Spinal cord (tissue), 10 donors: ENCODE data around the gene DNAJC18. TPM values are rescaled to one million over a fixed set of nuclear protein-coding genes. Genes with fewer than 3 reads are reported as not detected.

Experiments
- DNase-seq, 6 donors: peaks; one replicate each; pipeline versions ENCODE4 v3.0.0 to v3.0.0-alpha.2; 2013 to 2015; ENCODE audit warnings: low spot score in 6 of 6, low read depth in 4 of 6
- H3K27ac ChIP-seq: one replicate; pipeline ENCODE4 v1.5.1; 2013; ENCODE audit warnings: low read depth, low read length, control low read depth
- H3K27me3 ChIP-seq: one replicate; pipeline ENCODE4 v1.6.1; 2013; ENCODE audit warnings: low read length; ENCODE audit not compliant: control insufficient read depth, insufficient read depth
- H3K36me3 ChIP-seq: one replicate; pipeline ENCODE4 v1.6.1; 2013; ENCODE audit warnings: low read length; ENCODE audit not compliant: control insufficient read depth, insufficient read depth
- H3K4me1 ChIP-seq: one replicate; pipeline ENCODE4 v1.6.1; 2013; ENCODE audit warnings: low read length; ENCODE audit not compliant: control insufficient read depth, insufficient read depth
- H3K4me3 ChIP-seq: one replicate; pipeline ENCODE4 v1.5.1; 2013; ENCODE audit warnings: low read depth, low read length, control low read depth
- H3K9me3 ChIP-seq: one replicate; pipeline ENCODE4 v1.6.1; 2013; ENCODE audit warnings: low read length; ENCODE audit not compliant: control insufficient read depth, insufficient read depth
- WGBS: methylation state at CpG from one replicate; pipeline ENCODE4 v1.1.5; 2013; ENCODE audit warnings: missing lambda C conversion rate; ENCODE audit not compliant: insufficient coverage; 5-methylcytosine and 5-hydroxymethylcytosine counted together
- polyA plus RNA-seq, 2 donors: library from polyadenylated mRNA; unstranded; fragments of 120-200 nt; gene quantifications; one replicate each; pipeline ENCODE4 v1.2.1, GENCODE V29; 2013; ENCODE audit not compliant: insufficient read length in 2 of 2
- total RNA-seq, 2 donors: library from RNA; depleted of rRNA in 1 of 2; stranded (reverse); fragments of 120-200 nt in 1 of 2; fragments of >200 nt in 1 of 2; gene quantifications; one replicate each; pipeline versions ENCODE4 v1.2.3 to v1.2.4, GENCODE V29; 2013 to 2014
- donor health status: healthy.

The DNAJC18 gene
- total and polyA plus RNA-seq, 4 donors, result 26.6 to 49.9 (median 39.9) TPM

DNA sequence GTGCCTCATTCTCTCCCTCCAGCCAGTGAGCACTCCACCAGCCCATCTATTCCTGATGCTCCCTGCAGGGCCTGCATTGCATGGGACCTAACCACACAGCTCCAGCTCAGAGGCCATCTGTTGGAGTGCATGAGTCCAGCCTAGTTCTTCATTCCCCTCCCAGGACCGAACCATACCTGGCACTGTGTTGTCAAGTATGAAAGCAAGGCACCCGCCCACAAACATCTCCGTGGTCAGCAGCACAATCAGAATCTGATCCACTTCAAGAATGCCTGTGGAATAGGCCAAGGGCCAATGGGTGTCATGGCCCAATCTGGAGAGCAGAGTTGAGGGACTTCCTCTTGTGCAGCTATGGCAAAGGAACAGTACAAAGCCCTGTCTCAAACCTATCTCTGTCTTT is 62.1 kb downstream of the DNAJC18 start:
- peaks cover 30% of the 10 kb centered on the region for H3K36me3 ChIP-seq
- DNase-seq, result no peak
- 96% methylated on average over 3 of the region's 3 CpGs for WGBS
- H3K27ac ChIP-seq, result no peak overlapping the region
- peaks cover 4% of the 10 kb centered on the region for H3K4me1 ChIP-seq
- H3K4me3 ChIP-seq, result no peak overlapping the region
- no peaks in the 10 kb centered on the region for H3K9me3 ChIP-seq
- no peaks in the 10 kb centered on the region for H3K27me3 ChIP-seq

DNA sequence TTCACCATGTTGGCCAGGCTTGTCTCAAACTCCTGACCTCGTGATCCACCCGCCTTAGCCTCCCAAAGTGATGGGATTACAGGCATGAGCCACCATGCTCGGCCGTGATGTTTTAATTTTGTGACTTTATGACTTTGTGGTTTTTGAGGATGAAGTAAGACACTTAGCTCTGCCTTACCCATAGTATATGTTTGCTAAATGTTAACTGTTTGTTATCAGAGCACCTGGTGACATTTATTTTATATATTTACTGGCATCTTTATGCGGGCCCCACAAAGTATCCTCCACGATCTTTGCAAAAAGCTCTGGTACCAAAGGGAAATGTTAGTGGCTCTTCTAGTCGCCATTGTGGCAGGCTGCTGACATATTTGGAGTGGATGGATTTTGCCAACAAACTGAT is 63.0 kb downstream of the DNAJC18 start:
- no peak for DNase-seq
- no peaks in the 10 kb centered on the region for H3K27me3 ChIP-seq
- 80% methylated on average over 2 of the region's 7 CpGs for WGBS
- H3K9me3 ChIP-seq, result no peaks in the 10 kb centered on the region
- no peak overlapping the region for H3K4me3 ChIP-seq
- peaks cover 4% of the 10 kb centered on the region for H3K4me1 ChIP-seq
- no peak overlapping the region for H3K27ac ChIP-seq
- H3K36me3 ChIP-seq, result peaks cover 30% of the 10 kb centered on the region

- no peak for DNase-seq
- no peak overlapping the region for H3K4me3 ChIP-seq
- no peak overlapping the region for H3K27ac ChIP-seq
- peaks cover 4% of the 10 kb centered on the region for H3K4me1 ChIP-seq
- WGBS, result 100% methylated on average over 1 of the region's 2 CpGs
- peaks cover 34% of the 10 kb centered on the region for H3K36me3 ChIP-seq
- no peaks in the 10 kb centered on the region for H3K9me3 ChIP-seq
- no peaks in the 10 kb centered on the region for H3K27me3 ChIP-seq
These were observed 64.4 kb downstream of the DNAJC18 start for GRCh38 chr5:139374909-139375308.

DNA sequence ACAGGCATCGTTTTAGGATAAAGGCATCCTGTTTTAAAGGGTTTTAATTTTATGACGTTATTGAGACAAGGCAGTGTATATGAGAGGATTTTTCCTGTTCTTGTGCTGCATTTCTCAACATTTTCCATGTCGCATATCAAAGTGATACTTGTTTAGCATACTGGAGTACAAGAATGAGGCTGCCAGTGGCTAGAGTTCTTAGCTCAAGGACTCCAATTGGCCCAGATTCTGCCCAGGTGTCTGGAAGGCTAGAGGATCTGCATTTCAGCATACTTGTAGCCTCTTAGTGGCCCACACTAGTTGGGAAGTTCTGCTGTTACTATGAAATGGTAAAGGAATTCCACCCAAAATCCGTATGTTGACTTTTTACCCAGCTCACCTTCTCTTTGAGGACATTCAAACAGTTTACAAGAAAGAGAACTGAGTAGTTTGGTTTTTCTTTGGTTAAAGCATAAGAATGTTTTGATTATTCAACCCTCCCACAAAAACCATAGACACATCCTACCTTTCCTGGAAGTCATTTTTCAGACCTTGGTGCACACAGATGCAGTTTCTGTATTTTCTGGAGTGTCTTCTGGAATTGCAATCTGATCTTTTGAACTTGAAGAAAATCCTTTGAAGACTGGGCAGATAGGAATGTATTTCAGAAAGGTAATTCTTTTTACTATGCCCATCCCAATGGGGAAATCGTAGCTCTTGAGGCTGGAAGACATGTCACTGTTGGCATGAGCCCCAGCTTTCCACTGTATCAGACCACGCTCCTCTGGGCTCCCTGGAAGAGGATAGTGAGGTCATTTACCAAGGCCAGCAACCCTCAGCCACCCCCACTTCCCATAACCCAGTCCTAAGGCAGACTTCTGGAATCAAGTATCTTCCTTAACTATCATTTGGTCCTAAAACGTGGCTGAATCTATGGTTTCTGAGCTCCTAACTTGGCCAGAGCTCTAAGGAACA is 67.6 kb downstream of the DNAJC18 start:
- Histone ChIP-seq H3K36me3 (peaks cover 31% of the 10 kb centered on the region), H3K4me1 (peaks cover 4% of the 10 kb centered on the region), H3K9me3 (no peaks in the 10 kb centered on the region), H3K27me3 (no peaks in the 10 kb centered on the region), H3K27ac (no peak overlapping the region), H3K4me3 (no peak overlapping the region)
- DNase-seq, result no peak
- 82% methylated on average over 4 of the region's 7 CpGs for WGBS

DNA sequence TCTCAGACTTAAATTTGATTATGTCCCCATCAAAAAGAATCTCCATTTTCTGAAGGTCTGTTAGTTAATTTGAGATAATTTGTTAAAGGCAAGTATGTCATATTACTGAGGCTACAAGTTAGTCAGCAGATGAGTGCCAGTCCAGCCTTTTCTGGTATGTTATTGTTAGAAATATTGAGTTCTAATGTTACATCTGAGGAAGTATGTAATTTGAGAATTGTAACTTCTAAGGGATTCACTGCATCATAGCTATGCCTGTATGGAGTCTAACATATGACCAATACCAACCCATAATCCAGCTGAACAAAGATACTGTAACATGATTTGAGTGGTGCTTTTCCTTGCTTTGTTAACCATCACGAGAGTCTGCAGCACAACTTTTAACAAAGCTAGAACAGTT is 70.1 kb downstream of the DNAJC18 start:
- H3K4me3 ChIP-seq, result no peak overlapping the region
- whole genome bisulfite sequencing, result no CpG with 5 or more reads among the region's 1 CpG
- no peaks in the 10 kb centered on the region for H3K27me3 ChIP-seq
- DNase-seq, result no peak
- H3K9me3 ChIP-seq, result no peaks in the 10 kb centered on the region
- peaks cover 4% of the 10 kb centered on the region for H3K4me1 ChIP-seq
- H3K36me3 ChIP-seq, result peaks cover 51% of the 10 kb centered on the region
- no peak overlapping the region for H3K27ac ChIP-seq

- Histone ChIP-seq H3K4me1 (peaks cover 1% of the 10 kb centered on the region), H3K27ac (no peak overlapping the region), H3K27me3 (no peaks in the 10 kb centered on the region), H3K9me3 (no peaks in the 10 kb centered on the region), H3K4me3 (no peak overlapping the region), H3K36me3 (peaks cover 48% of the 10 kb centered on the region)
- DNase-seq, result peak in 1 of 6 donors; percentile 43
- 69% methylated on average over 2 of the region's 2 CpGs for WGBS
These were observed 70.7 kb downstream of the DNAJC18 start for GRCh38 chr5:139368613-139369012.

DNA sequence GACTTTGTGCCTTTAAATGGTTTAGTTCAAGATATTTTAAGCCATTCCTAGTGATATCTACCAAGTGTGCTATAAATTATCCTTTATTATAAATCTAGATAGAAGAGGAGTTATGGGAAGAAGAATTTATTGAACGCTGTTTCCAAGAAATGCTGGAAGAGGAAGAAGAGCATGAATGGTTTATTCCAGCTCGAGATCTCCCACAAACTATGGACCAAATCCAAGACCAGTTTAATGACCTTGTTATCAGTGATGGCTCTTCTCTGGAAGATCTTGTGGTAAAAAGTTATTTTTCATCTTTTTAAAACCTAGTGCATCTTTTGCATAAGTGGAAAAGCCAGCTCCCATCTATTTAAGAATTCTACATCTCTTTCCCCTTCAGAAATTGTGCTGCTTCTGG is 74.9 kb downstream of the DNAJC18 start:
- no peak for DNase-seq
- Histone ChIP-seq H3K27me3 (no peaks in the 10 kb centered on the region), H3K27ac (no peak overlapping the region), H3K36me3 (peaks cover 35% of the 10 kb centered on the region), H3K4me3 (no peak overlapping the region), H3K9me3 (no peaks in the 10 kb centered on the region), H3K4me1 (no peaks in the 10 kb centered on the region)
- no CpG with 5 or more reads among the region's 2 CpGs for WGBS

- DNase-seq, result no peak
- WGBS, result 100% methylated on average over 1 of the region's 2 CpGs
- H3K4me3 ChIP-seq, result no peak overlapping the region
- H3K4me1 ChIP-seq, result no peaks in the 10 kb centered on the region
- H3K36me3 ChIP-seq, result peaks cover 38% of the 10 kb centered on the region
- H3K9me3 ChIP-seq, result no peaks in the 10 kb centered on the region
- H3K27me3 ChIP-seq, result no peaks in the 10 kb centered on the region
- H3K27ac ChIP-seq, result no peak overlapping the region
These were observed 75.4 kb downstream of the DNAJC18 start for GRCh38 chr5:139363937-139364336.

GRCh38 chr5:139361835-139362429 is 77.4 kb downstream of the DNAJC18 start:
- no peak for DNase-seq
- peaks cover 33% of the 10 kb centered on the region for H3K36me3 ChIP-seq
- no peak overlapping the region for H3K27ac ChIP-seq
- H3K9me3 ChIP-seq, result no peaks in the 10 kb centered on the region
- no peak overlapping the region for H3K4me3 ChIP-seq
- no peaks in the 10 kb centered on the region for H3K27me3 ChIP-seq
- WGBS, result no CpG with 5 or more reads among the region's 6 CpGs
- H3K4me1 ChIP-seq, result no peaks in the 10 kb centered on the region

DNA sequence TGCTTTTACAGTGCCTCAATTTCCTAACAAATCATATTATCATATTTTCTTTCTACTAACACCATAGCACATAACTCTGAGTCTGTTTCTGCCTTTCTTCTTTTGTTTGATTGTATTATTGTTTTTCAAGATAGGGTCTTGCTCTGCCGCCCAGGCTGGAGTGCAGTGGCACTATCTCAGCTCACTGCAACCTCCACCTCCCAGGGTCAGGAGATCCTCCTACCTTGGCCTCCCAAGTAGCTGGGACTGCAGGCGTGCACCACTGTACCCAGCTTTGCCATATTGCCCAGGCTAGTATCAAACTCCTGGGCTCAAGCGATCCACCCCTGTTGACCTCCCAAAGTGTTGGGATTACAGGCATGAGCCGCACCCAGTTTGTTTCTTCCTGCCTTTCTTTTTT is 78.9 kb downstream of the DNAJC18 start:
- 100% methylated on average over 3 of the region's 4 CpGs for WGBS
- no peaks in the 10 kb centered on the region for H3K9me3 ChIP-seq
- H3K4me3 ChIP-seq, result no peak overlapping the region
- H3K4me1 ChIP-seq, result no peaks in the 10 kb centered on the region
- H3K36me3 ChIP-seq, result peaks cover 22% of the 10 kb centered on the region
- H3K27ac ChIP-seq, result no peak overlapping the region
- H3K27me3 ChIP-seq, result no peaks in the 10 kb centered on the region
- no peak for DNase-seq
